HL-60 (cell line): ENCODE data around the gene NSUN7.

Experiments used
- DNase-seq, 2 experiments: peaks; one replicate each; pipeline ENCODE4 v3.0.0-alpha.2; 2010 to 2020; ENCODE audit warnings: low read depth in 1 of 2, low spot score in 1 of 2
- H3K27ac ChIP-seq: fragments of 250-450 bp; sonication (Bioruptor Pico); replicated peaks from 2 replicates; pipeline ENCODE4 v1.5.1; 2020; ENCODE audit warnings: mild to moderate bottlenecking, moderate library complexity
- H3K27me3 ChIP-seq: fragments of 250-450 bp; sonication (Bioruptor Pico); 2 replicates; pipeline ENCODE4 v1.5.1; 2021; ENCODE audit warnings: mild to moderate bottlenecking, moderate library complexity; ENCODE audit not compliant: insufficient read depth, poor library complexity, severe bottlenecking
- H3K4me3 ChIP-seq: replicated peaks from 2 replicates; pipeline ENCODE4 v1.5.1; 2011; ENCODE audit warnings: mild to moderate bottlenecking, control low read depth, low read length; ENCODE audit not compliant: insufficient read depth
- GABPA ChIP-seq: IDR thresholded peaks from 2 replicates; pipeline ENCODE4 v1.6.1; 2012; ENCODE audit warnings: low read depth
- POLR2AphosphoS5 ChIP-seq: IDR thresholded peaks from 2 replicates; pipeline ENCODE4 v1.6.1; 2012; ENCODE audit warnings: low read depth
- REST ChIP-seq: IDR thresholded peaks from 2 replicates; pipeline ENCODE4 v1.6.1; 2012; ENCODE audit warnings: low read depth; ENCODE audit not compliant: insufficient replicate concordance
- SPI1 ChIP-seq: IDR thresholded peaks from 2 replicates; pipeline ENCODE4 v1.6.1; 2012; ENCODE audit warnings: low read depth, mild to moderate bottlenecking, borderline replicate concordance
- TF ChIP-seq, protein P1 (sequence below): IDR thresholded peaks from one replicate; pipeline ENCODE4 v1.5.1; 2011; ENCODE audit warnings: low read length, control low read depth, inconsistent platforms; ENCODE audit not compliant: insufficient read depth

Gene NSUN7

DNA sequence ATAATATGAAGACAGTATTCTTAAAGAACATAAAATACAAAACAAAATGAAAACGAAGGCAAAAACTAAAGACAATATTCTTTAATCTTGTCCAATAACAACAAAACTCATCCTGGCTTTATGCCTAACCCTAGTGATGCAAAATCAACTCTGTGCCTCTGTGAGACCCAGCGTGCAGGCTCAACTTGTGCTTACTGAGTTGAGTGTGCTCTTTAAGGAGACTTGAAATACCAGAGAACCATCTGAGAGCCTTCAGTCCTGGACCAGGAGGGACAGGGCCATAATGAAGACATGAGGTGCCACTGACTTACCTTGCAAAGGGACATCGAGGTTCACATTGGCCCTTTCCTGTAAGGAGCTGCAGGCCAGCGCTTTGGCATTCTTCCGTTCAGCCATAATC lies 77.1 kb downstream of the NSUN7 start:
- no peaks in the 10 kb centered on the region for H3K27me3 ChIP-seq
- DNase-seq: no peak
- H3K4me3 ChIP-seq: no peak overlapping the region
- TF ChIP-seq SPI1: no peak
- TF ChIP-seq, protein P1, sequence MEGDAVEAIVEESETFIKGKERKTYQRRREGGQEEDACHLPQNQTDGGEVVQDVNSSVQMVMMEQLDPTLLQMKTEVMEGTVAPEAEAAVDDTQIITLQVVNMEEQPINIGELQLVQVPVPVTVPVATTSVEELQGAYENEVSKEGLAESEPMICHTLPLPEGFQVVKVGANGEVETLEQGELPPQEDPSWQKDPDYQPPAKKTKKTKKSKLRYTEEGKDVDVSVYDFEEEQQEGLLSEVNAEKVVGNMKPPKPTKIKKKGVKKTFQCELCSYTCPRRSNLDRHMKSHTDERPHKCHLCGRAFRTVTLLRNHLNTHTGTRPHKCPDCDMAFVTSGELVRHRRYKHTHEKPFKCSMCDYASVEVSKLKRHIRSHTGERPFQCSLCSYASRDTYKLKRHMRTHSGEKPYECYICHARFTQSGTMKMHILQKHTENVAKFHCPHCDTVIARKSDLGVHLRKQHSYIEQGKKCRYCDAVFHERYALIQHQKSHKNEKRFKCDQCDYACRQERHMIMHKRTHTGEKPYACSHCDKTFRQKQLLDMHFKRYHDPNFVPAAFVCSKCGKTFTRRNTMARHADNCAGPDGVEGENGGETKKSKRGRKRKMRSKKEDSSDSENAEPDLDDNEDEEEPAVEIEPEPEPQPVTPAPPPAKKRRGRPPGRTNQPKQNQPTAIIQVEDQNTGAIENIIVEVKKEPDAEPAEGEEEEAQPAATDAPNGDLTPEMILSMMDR: no peak
- no peak for TF ChIP-seq POLR2AphosphoS5
- no peak for TF ChIP-seq REST
- no peak for TF ChIP-seq GABPA
- no peak overlapping the region for H3K27ac ChIP-seq

- TF ChIP-seq GABPA (no peak), REST (no peak), POLR2AphosphoS5 (no peak), SPI1 (no peak)
- TF ChIP-seq, protein P1: no peak
- Histone ChIP-seq H3K27ac (no peak overlapping the region), H3K27me3 (no peaks in the 10 kb centered on the region), H3K4me3 (no peak overlapping the region)
- no peak for DNase-seq
These were observed 78.0 kb downstream of the NSUN7 start for GRCh38 chr4:40827758-40828157.

DNA sequence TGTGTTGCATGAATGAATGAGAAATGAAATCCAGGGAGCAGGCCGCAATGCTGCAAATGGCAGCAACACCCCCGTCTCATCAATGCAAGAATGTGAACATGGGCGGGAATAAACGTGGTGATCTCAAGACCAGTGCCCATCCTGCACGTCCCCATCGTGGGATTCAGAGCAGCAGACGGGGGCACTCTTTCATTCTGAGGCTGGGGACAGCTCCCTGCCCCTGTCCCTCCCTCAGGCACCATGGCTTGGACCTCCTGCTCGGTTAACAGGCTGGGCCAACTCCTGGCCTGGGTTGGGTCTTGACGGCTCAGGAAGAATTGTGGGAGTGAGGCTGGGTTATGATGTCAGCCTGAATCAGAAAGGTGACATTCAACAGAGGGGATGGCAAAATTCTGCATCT lies 78.9 kb downstream of the NSUN7 start:
- H3K27ac ChIP-seq: no peak overlapping the region
- DNase-seq: no peak
- no peak overlapping the region for H3K4me3 ChIP-seq
- TF ChIP-seq, protein P1: no peak
- TF ChIP-seq REST: no peak
- no peak for TF ChIP-seq SPI1
- TF ChIP-seq POLR2AphosphoS5: no peak
- TF ChIP-seq GABPA: no peak
- H3K27me3 ChIP-seq: no peaks in the 10 kb centered on the region
